GM18909 (cell line): ENCODE results near the gene PLEKHM3.

Source experiments
- ATAC-seq: cut with Tn5 transposase; IDR thresholded peaks from one replicate; pipeline ENCODE4 v1.9.1; 2021; ENCODE audit warnings: mild to moderate bottlenecking; ENCODE audit not compliant: unreplicated experiment, poor library complexity

Gene PLEKHM3

GRCh38 chr2:208025037-208025813, at the start of gene PLEKHM3:
PLEKHM3 (minus strand) TSS chr2:208025527; CDS start chr2:208001639, 23,888 bp downstream.
- ATAC-seq = peak; percentile 95

- ATAC-seq = no peak
Observed at GRCh38 chr2:208074610-208075356, 49.5 kb upstream of the PLEKHM3 start.

GRCh38 chr2:208072250-208072892, 47.0 kb upstream of the PLEKHM3 start:
- ATAC-seq = peak; percentile 89

GRCh38 chr2:208069186-208069585, 43.9 kb upstream of the PLEKHM3 start:
- no peak for ATAC-seq

- no peak for ATAC-seq
Observed at GRCh38 chr2:208066016-208066415, 40.7 kb upstream of the PLEKHM3 start.

GRCh38 chr2:208065476-208065875, 40.1 kb upstream of the PLEKHM3 start:
- no peak for ATAC-seq

GRCh38 chr2:208064220-208064961, 39.1 kb upstream of the PLEKHM3 start:
- peak; percentile 97 for ATAC-seq

GRCh38 chr2:208062961-208063360, 37.6 kb upstream of the PLEKHM3 start:
- no peak for ATAC-seq

- no peak for ATAC-seq
Observed at GRCh38 chr2:208062113-208062512, 36.8 kb upstream of the PLEKHM3 start.

- no peak for ATAC-seq
Observed at GRCh38 chr2:208057108-208057507, 31.8 kb upstream of the PLEKHM3 start.

- no peak for ATAC-seq
Observed at GRCh38 chr2:208049441-208049840, 24.1 kb upstream of the PLEKHM3 start.

GRCh38 chr2:208049006-208049405, 23.7 kb upstream of the PLEKHM3 start:
- ATAC-seq = no peak

GRCh38 chr2:208047840-208048239, 22.5 kb upstream of the PLEKHM3 start:
- ATAC-seq = no peak

GRCh38 chr2:208046686-208047085, 21.4 kb upstream of the PLEKHM3 start:
- no peak for ATAC-seq

GRCh38 chr2:208042450-208042849, 17.1 kb upstream of the PLEKHM3 start:
- no peak for ATAC-seq

- no peak for ATAC-seq
Observed at GRCh38 chr2:208042041-208042440, 16.7 kb upstream of the PLEKHM3 start.

- peak; percentile 91 for ATAC-seq
Observed at GRCh38 chr2:208040199-208041171, 15.2 kb upstream of the PLEKHM3 start.

GRCh38 chr2:208039376-208040110, 14.2 kb upstream of the PLEKHM3 start:
- no peak for ATAC-seq
